NB4 (cell line): ENCODE results near the gene SUMF1.

Source experiments
- CTCF ChIP-seq: IDR thresholded peaks from one replicate; pipeline ENCODE4 v1.5.1; 2012; ENCODE audit warnings: low read depth, low read length
- MYC ChIP-seq: IDR thresholded peaks from 2 replicates; pipeline ENCODE4 v1.6.1; 2011; ENCODE audit warnings: low read depth, low read length
- POLR2A ChIP-seq: IDR thresholded peaks from 2 replicates; pipeline ENCODE4 v1.6.1; 2011; ENCODE audit warnings: mild to moderate bottlenecking; ENCODE audit not compliant: insufficient read length; ENCODE audit errors: extremely low read depth

GRCh38 chr3:4472312-4472711 lies 5.2 kb upstream of the SUMF1 start:
- TF ChIP-seq CTCF (no peak), POLR2A (no peak), MYC (no peak)
